Testis (tissue), 2 donors: ENCODE data around the gene CA5B.

Source experiments
- CTCF ChIP-seq, 3 experiments: fragments of 450-650 bp in 2 of 3; fragments of 200-600 bp in 1 of 3; sonication (generic) in 1 of 3; IDR thresholded peaks; one replicate each; pipeline ENCODE4 v1.5.1; 2016 to 2019; ENCODE audit warnings: antibody characterized with exemption in 3 of 3, mild to moderate bottlenecking in 2 of 3, moderate library complexity in 1 of 3
- POLR2A ChIP-seq: fragments of 450-650 bp; IDR thresholded peaks from one replicate; pipeline ENCODE4 v1.6.1; 2017; ENCODE audit warnings: antibody characterized with exemption, mild to moderate bottlenecking, moderate library complexity

GRCh38 chrX:15744181-15744867 is 6.3 kb downstream of the CA5B start:
- TF ChIP-seq CTCF (IDR thresholded peaks at IDR 0.05), result no peak
- TF ChIP-seq POLR2A, result no peak
